ENCODE results near the gene PNPLA3. TPM values are rescaled to one million over a fixed set of nuclear protein-coding genes. Genes with fewer than 3 reads are reported as not detected.

Gene PNPLA3
- total RNA-seq, 1 experiment from 2014 or later, result 7.3 TPM

GRCh38 chr22:43991316-43992020, 67.9 kb downstream of the PNPLA3 start:
- POLR2A ChIA-PET, result no interaction called here
- H3K9me3 ChIP-seq (ENCODE audit: control insufficient read depth in 1 of 2, insufficient read depth in 1 of 2, low read depth in 1 of 2, low read length in 2 of 2), result no peaks in the 10 kb centered on the region
- no peaks in the 10 kb centered on the region for H3K27me3 ChIP-seq (ENCODE audit: insufficient read depth, low read length)
- no peak overlapping the region for H3K4me2 ChIP-seq (ENCODE audit: low read length)
- RAD21 ChIA-PET (ENCODE audit: low non-redundant PET in 1 of 2, low total read pairs in 2 of 2, uncharacterized antibody in 2 of 2, unreplicated experiment in 2 of 2), result no interaction called here
- no TSS peak for BruUV-seq (replicated peaks)
- no peak overlapping the region for H3K27ac ChIP-seq (ENCODE audit: low read depth, low read length)
- no peak overlapping the region for H3K4me3 ChIP-seq (replicated peaks in 1 of 2; ENCODE audit: low read depth in 1 of 2, low read length in 2 of 2)
- H3K36me3 ChIP-seq (ENCODE audit: control insufficient read depth in 1 of 2, insufficient read depth in 2 of 2, low read length in 2 of 2), result peaks cover 27 to 28% of the 10 kb centered on the region in 2 experiments; a peak in 3 of 4 replicates
- intact Hi-C loops (cut with micrococcal nuclease), result no loop called here
- H2AFZ ChIP-seq (ENCODE audit: low read depth, low read length, poor library complexity, severe bottlenecking), result no peak overlapping the region
- H3K9me2 ChIP-seq (ENCODE audit: insufficient read depth), result no peaks in the 10 kb centered on the region
- H3K9ac ChIP-seq (ENCODE audit: low read length), result no peak overlapping the region
- H3K4me1 ChIP-seq (ENCODE audit: control insufficient read depth in 1 of 2, insufficient read depth in 2 of 2, low read length in 2 of 2), result no peaks in the 10 kb centered on the region
- no peaks in the 10 kb centered on the region for H3K79me2 ChIP-seq (ENCODE audit: insufficient read depth, low read length)
- TF ChIP-seq EGR1 (IDR thresholded peaks at IDR 0.05; ENCODE audit: low read depth) (no peak), ZNF274 (IDR thresholded peaks at IDR 0.05; ENCODE audit: low read depth, low read length) (no peak), POLR2A (IDR thresholded peaks at IDR 0.05; ENCODE audit: borderline replicate concordance, extremely low read depth, insufficient read depth, insufficient read length) (no peak), ATF3 (IDR thresholded peaks at IDR 0.05) (no peak), REST (IDR thresholded peaks at IDR 0.05; ENCODE audit: low read depth) (no peak), MAX (IDR thresholded peaks at IDR 0.05) (no peak), FOSL1 (IDR thresholded peaks at IDR 0.05; ENCODE audit: low read depth) (no peak)
- ATAC-seq (no peak), DNase-seq (ENCODE audit: low read depth, low spot score) (no peak)
- H4K20me1 ChIP-seq (ENCODE audit: insufficient read depth), result no peaks in the 10 kb centered on the region
- CTCF ChIA-PET, result interaction anchor here (4.0 kb wide), 1 partner anchor 634 kb away, joined by 51 read pairs; no protein-coding TSS in a partner anchor

Measured in HCT116 (cell line).